NCI-H2107 treated with DMSO at 0.1 percent for 48 hours (cell line): ENCODE results near the gene UNG.
A peak's percentile ranks its signal among the peaks of the same experiment; 100 is the strongest.

Experiments
- DNase-seq: peaks from one replicate; lab custom pipeline; 2025; ENCODE audit not compliant: unreplicated experiment; lab: John Stamatoyannopoulos, UW

The UNG gene

DNA sequence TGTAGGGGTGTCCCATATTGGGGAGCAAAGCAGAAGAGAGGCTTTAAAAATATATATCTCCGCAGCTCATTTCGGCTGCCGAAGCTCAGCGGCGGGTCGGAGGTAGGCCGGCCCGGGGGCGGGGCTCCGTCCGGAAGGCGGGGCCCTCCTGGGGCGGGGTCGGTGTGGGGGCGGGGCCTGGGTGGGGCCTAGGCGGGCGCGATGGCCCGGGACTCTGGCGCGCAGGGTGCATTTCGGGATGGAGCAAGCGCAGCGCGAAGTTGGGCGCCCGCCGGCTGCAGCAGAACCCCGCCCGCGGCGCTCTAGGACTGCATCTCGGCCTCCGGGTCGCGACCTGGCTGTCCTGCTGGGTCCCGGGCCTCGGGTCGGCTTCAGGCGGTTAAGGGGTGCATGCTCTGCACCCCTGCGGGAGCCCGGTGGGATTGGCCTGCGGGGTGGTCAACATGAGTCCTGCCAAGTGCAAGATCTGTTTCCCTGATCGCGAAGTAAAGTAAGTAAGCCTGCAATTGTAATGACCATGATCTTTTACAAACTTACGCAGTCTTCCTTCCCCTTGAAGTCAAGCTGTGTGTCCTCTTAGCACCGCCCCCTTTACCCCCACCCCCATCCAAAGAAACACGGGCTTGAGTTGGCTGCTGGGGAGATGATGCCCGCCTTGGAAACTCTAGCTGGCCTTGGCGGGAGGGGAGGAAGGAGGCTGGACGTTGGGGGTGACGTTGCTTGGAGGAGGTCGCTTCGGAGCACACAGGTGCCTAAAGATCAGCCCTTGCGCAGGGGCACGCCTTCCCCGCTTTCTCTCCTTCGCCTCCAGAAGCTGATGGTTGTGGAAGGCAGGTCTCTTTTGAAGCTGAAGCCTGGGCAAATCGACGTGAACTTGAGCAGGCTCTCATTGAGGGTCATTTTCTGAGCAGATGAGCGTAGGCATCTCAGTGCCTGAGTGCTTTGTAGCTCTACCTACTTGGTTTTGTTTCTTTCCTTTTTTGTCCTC, 57.3 kb downstream of the UNG start:
- DNase-seq: peak; percentile 66

DNA sequence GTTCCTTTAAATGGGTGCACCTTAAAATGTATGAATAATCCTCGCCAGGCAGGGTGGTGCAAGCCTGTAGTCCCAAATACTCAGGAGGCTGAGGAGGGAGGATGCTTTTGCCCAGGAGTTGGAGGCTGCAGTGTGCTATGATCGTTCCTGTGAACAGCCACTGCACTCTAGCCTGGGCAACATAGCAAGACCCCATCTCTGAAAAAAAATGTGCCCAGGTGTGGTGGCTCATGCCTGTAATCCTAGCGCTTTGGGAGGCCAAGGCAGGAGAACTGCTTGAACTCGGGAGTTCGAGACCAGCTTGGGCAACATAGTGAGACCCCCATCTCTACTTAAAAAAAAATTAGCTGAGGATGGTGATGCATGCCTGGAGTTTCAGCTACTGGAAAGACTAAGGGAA, 58.6 kb downstream of the UNG start:
- no peak for DNase-seq

DNA sequence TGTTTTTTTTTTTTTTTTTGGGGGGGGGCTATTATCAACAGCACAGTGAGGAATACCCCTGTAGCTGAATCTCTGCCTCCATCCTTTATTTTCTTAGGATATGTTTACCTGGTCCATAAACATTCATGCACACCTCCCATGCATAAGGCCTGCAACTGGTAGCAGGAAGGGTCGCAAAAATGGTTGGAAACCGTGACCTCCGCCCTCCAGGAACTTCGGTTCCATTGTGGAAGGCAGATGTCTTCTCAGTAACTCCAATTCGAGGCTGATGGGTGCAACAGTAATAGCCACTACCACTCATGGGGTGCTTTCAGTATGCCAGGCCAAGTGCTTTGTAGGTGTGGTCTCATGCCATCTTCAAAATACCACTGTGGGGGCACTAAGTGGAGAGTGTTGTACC, 59.2 kb downstream of the UNG start:
- DNase-seq: no peak

DNA sequence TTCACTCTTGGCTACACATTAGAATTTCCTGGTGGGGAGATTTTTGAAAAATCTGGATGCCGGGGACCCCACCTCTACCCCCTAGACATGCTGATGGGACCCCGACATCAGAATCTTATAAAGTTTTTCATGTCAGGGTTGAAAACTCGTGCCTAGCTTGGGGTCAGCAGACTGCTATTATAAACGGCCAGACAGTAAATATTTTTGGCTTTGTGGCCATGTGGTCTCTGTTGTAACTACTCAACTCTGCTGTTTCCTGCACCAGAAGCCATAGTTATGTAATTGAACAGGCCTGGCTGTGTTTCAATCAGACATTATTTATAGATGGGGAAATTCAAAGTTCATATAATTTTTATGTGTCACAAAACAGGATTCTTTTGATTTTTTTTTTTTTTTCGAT, 60.6 kb downstream of the UNG start:
- DNase-seq: no peak

DNA sequence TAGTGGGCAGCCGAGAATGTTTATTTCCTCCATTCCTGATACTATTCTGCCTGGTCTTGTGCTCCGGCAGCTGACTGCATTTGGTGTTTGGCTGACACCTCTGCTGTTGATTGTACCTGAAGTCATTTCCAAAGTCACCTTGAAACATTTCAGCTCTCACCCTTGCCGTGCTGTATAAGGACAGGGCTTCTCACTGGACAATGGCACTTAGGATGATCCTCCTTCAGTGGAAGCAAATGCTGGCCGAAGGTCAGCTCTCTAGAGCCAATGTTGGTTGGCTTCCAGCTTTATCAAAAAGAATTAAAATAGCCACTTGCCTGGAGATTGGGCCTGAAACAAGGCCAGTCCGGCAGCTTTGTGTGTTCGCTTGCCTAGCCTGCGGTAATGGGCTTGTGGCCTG, 63.0 kb downstream of the UNG start:
- no peak for DNase-seq
